Common myeloid progenitor, CD34-positive (primary cell): ENCODE results near the gene KCNK16.

Source experiments
- CTCF ChIA-PET: fragments of 350-600 bp; sonication (Branson Sonifier 250); formaldehyde crosslinking; loops from one replicate; lab custom pipeline; 2021; ENCODE audit warnings: antibody characterized with exemption; lab: Charles Lee
- POLR2A ChIA-PET: fragments of 350-600 bp; sonication (Branson Sonifier 250); formaldehyde crosslinking; loops from one replicate; lab custom pipeline; 2021; ENCODE audit warnings: antibody characterized with exemption; lab: Charles Lee
- DNase-seq, 3 donors: peaks; one replicate each; pipeline versions ENCODE4 v3.0.0 to v3.0.0-alpha.2; 2013
- H3K27ac ChIP-seq, 2 experiments: 1 replicate in 1 of 2; 2 replicates in 1 of 2; pipeline ENCODE4 v1.7.0; 2013; ENCODE audit warnings: inconsistent platforms in 2 of 2, low read length in 2 of 2, mild to moderate bottlenecking in 2 of 2, low read depth in 1 of 2, moderate library complexity in 1 of 2; ENCODE audit not compliant: severe bottlenecking in 2 of 2, insufficient read depth in 1 of 2, poor library complexity in 1 of 2
- H3K27me3 ChIP-seq, 5 experiments: replicated peaks in 2 of 5; 1 replicate in 3 of 5; 2 replicates in 2 of 5; pipeline versions ENCODE4 v1.6.1 to v1.7.0; 2013; ENCODE audit warnings: low read length in 4 of 5, mild to moderate bottlenecking in 2 of 5, moderate library complexity in 2 of 5, inconsistent platforms in 1 of 5; ENCODE audit not compliant: insufficient read depth in 5 of 5, control insufficient read depth in 4 of 5
- H3K36me3 ChIP-seq, 4 experiments: 1 replicate in 2 of 4; 2 replicates in 2 of 4; pipeline versions ENCODE4 v1.6.1 to v1.7.0; 2013; ENCODE audit warnings: low read length in 3 of 4, control low read depth in 1 of 4, mild to moderate bottlenecking in 1 of 4; ENCODE audit not compliant: control insufficient read depth in 4 of 4, insufficient read depth in 4 of 4
- H3K4me1 ChIP-seq, 4 experiments: 1 replicate in 3 of 4; 2 replicates in 1 of 4; pipeline versions ENCODE4 v1.6.1 to v1.7.1; 2013; ENCODE audit warnings: low read length in 3 of 4, mild to moderate bottlenecking in 3 of 4, control low read depth in 1 of 4, inconsistent platforms in 1 of 4, moderate library complexity in 1 of 4; ENCODE audit not compliant: control insufficient read depth in 4 of 4, insufficient read depth in 4 of 4; ENCODE audit errors: control extremely low read depth in 1 of 4
- H3K4me3 ChIP-seq, 7 experiments: 1 replicate in 4 of 7; 2 replicates in 3 of 7; pipeline versions ENCODE4 v1.5.1 to v1.7.0; 2013; ENCODE audit warnings: mild to moderate bottlenecking in 7 of 7, low read length in 6 of 7, moderate library complexity in 6 of 7, inconsistent platforms in 2 of 7, low read depth in 2 of 7, control low read depth in 1 of 7; ENCODE audit not compliant: insufficient read depth in 4 of 7, control insufficient read depth in 1 of 7; ENCODE audit errors: extremely low read depth in 1 of 7
- H3K9me3 ChIP-seq, 5 experiments: 1 replicate in 4 of 5; 2 replicates in 1 of 5; pipeline versions ENCODE4 v1.6.1 to v1.7.1; 2013; ENCODE audit warnings: low read length in 4 of 5, mild to moderate bottlenecking in 2 of 5, inconsistent platforms in 1 of 5, low read depth in 1 of 5, moderate library complexity in 1 of 5; ENCODE audit not compliant: control insufficient read depth in 4 of 5, insufficient read depth in 2 of 5; ENCODE audit errors: control extremely low read depth in 1 of 5
- WGBS: methylation state at CpG from one replicate; pipeline ENCODE4 v1.1.5; 2013; ENCODE audit not compliant: insufficient coverage; 5-methylcytosine and 5-hydroxymethylcytosine counted together

The KCNK16 gene

DNA sequence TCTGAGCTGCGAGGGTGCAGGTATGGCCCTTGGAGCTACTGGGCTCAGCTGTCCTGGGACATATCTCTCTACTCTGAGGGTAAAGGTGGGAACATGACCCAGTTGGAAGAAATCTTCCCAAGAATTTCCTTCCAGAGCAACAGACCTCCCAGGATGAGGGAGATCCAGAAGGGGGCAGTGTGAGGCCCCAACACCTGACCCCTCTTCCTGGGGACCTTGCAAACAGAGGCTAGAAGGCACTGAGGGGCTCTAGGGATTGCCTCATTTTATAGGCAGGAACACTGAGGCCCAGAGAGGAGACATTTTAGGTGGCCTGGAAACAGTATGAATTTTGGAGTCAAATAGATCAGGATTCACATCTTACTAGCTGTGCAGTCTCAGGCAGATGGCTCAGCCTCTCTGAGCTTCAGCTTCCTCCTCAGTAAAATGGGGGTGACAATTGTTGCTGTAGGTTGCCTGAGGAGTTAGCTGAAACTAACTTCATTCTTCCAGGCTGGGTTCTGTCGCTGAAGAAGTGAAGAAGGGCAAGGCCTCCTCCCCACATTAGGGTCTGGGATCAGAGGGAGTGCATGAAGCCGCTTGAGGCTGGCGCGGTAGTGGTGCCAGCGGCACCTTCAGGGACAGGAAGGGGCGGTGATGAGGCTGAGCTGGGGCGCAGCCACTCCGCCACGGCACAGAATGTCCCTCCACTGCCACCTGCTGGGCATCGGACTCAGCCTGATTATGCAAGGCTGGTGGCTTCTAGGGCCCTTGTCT is 19.7 kb downstream of the KCNK16 start:
- Histone ChIP-seq H3K27me3 (no peaks in the 10 kb centered on the region), H3K36me3 (peaks cover 0 to 3% (median under 1%) of the 10 kb centered on the region in 4 experiments), H3K4me1 (peaks cover 0 to 14% (median 7%) of the 10 kb centered on the region in 4 experiments), H3K9me3 (peaks cover 0 to 4% (median 0%) of the 10 kb centered on the region in 5 experiments), H3K4me3 (peak overlapping the region in 1 of 7 experiments; percentile 55), H3K27ac (no peak overlapping the region)
- 7% methylated on average over 11 of the region's 11 CpGs for WGBS
- CTCF ChIA-PET, result interaction anchor here (0.6 to 10.5 kb wide), 33 partner anchors 11 to 1515 kb away, joined by 3 to 251 read pairs (median 4); partner anchors contain the start of gene KCNK17
- peak; percentile 83 to 90 (median 87) for DNase-seq
- POLR2A ChIA-PET, result interaction anchor here (0.8 to 1.0 kb wide), 2 partner anchors 11 to 139 kb away, joined by 4 read pairs; partner anchors contain the start of gene KCNK17

- Histone ChIP-seq H3K4me1 (peaks cover 0 to 8% (median 2%) of the 10 kb centered on the region in 4 experiments), H3K27me3 (no peaks in the 10 kb centered on the region), H3K27ac (no peak overlapping the region), H3K4me3 (no peak overlapping the region), H3K36me3 (peaks cover 0 to 3% (median under 1%) of the 10 kb centered on the region in 4 experiments), H3K9me3 (peaks cover 0 to 4% (median 0%) of the 10 kb centered on the region in 5 experiments)
- 92% methylated on average over 2 of the region's 2 CpGs for WGBS
- ChIA-PET POLR2A (no interaction called here), CTCF (interaction anchor here (1.1 to 10.5 kb wide), 18 partner anchors 19 to 308 kb away, joined by 3 to 251 read pairs (median 6); no protein-coding TSS in a partner anchor)
- no peak for DNase-seq
Measured at GRCh38 chr6:39302011-39302410, 20.5 kb downstream of the KCNK16 start.

GRCh38 chr6:39301606-39302005 is 20.9 kb downstream of the KCNK16 start:
- H3K4me3 ChIP-seq, result no peak overlapping the region
- peaks cover 0 to 4% (median 0%) of the 10 kb centered on the region in 5 experiments for H3K9me3 ChIP-seq
- peaks cover 0 to 3% (median under 1%) of the 10 kb centered on the region in 4 experiments for H3K36me3 ChIP-seq
- H3K27ac ChIP-seq, result no peak overlapping the region
- peaks cover 0 to 6% (median 1%) of the 10 kb centered on the region in 4 experiments for H3K4me1 ChIP-seq
- ChIA-PET CTCF (interaction anchor here (1.1 to 10.5 kb wide), 8 partner anchors 19 to 304 kb away, joined by 3 to 251 read pairs (median 5); no protein-coding TSS in a partner anchor), POLR2A (no interaction called here)
- H3K27me3 ChIP-seq, result no peaks in the 10 kb centered on the region
- 98% methylated on average over 7 of the region's 7 CpGs for WGBS
- no peak for DNase-seq

DNA sequence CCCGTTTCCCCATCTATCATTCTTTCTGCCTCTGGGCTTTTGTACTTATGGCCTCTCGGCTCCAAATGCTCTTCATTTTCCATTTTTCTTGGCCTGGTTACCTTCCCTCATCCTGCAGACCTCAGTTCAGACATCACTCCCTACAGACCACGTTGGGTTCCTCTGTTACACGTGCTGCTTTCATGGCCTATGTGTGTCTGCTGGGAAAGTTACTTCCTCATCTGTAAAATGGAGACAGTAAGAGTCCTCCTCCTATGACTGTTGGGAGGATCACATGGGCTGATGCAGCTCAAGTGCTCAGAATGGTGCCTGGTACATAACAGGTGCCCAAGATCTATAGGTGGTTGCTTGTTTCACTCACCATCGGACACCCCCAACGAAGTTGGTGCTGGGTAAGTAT is 21.8 kb downstream of the KCNK16 start:
- Histone ChIP-seq H3K36me3 (peaks cover 0 to 3% (median under 1%) of the 10 kb centered on the region in 4 experiments), H3K27ac (no peak overlapping the region), H3K4me3 (no peak overlapping the region), H3K27me3 (no peaks in the 10 kb centered on the region), H3K4me1 (peaks cover 0 to 6% (median 1%) of the 10 kb centered on the region in 4 experiments), H3K9me3 (peaks cover 0 to 4% (median 0%) of the 10 kb centered on the region in 5 experiments)
- ChIA-PET POLR2A (interaction anchor here (0.6 kb wide), 1 partner anchor 136 kb away, joined by 3 read pairs; no protein-coding TSS in a partner anchor), CTCF (interaction anchor here (0.8 to 10.5 kb wide), 6 partner anchors 9 to 303 kb away, joined by 3 to 251 read pairs (median 3); no protein-coding TSS in a partner anchor)
- WGBS, result 93% methylated on average over 4 of the region's 6 CpGs
- peak in 1 of 3 donors; percentile 59 for DNase-seq

DNA sequence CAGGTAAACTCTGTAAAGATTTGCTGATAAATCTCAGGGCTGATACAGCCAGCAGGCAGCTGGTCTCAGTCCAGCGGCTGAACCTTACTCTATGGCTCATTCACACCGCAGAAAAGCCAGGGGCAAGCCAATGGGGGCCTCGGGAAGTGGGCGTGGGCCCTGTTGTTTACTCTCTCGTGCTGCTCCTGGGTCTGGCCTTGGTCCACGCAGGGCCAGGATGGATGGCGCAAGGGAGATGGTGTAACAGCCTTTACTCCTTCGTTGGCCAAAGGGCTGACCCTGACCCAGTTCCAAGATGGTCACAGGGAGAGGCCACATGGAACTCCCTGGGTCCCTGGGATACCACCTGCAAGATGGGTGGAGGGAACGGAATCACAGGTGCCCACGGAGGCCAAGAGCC is 24.4 kb downstream of the KCNK16 start:
- Histone ChIP-seq H3K36me3 (peaks cover 0 to 2% (median 0%) of the 10 kb centered on the region in 4 experiments), H3K27me3 (no peaks in the 10 kb centered on the region), H3K4me1 (peaks cover 0 to 5% (median under 1%) of the 10 kb centered on the region in 4 experiments), H3K9me3 (no peaks in the 10 kb centered on the region), H3K27ac (no peak overlapping the region), H3K4me3 (no peak overlapping the region)
- DNase-seq, result no peak
- 89% methylated on average over 10 of the region's 10 CpGs for WGBS
- ChIA-PET CTCF (interaction anchor here (10.5 kb wide), 1 partner anchor 129 kb away, joined by 251 read pairs; no protein-coding TSS in a partner anchor), POLR2A (no interaction called here)

- CTCF ChIA-PET, result no interaction called here
- H3K36me3 ChIP-seq, result peaks cover 0 to 2% (median 0%) of the 10 kb centered on the region in 4 experiments
- DNase-seq, result no peak
- no peak overlapping the region for H3K4me3 ChIP-seq
- 93% methylated on average over 18 of the region's 18 CpGs for WGBS
- no peak overlapping the region for H3K27ac ChIP-seq
- POLR2A ChIA-PET, result no interaction called here
- peaks cover 0 to 2% (median 0%) of the 10 kb centered on the region in 5 experiments for H3K27me3 ChIP-seq
- H3K4me1 ChIP-seq, result no peaks in the 10 kb centered on the region
- no peaks in the 10 kb centered on the region for H3K9me3 ChIP-seq
Measured at GRCh38 chr6:39296745-39297640, 25.5 kb downstream of the KCNK16 start.
